ENCODE data around the gene RABEP1. TPM values are rescaled to one million over a fixed set of nuclear protein-coding genes. Genes with fewer than 3 reads are reported as not detected.
A peak's percentile ranks its signal among the peaks of the same experiment; 100 is the strongest.

Gene RABEP1
- total RNA-seq, 1 donor from 2014 or later = 45.8 TPM

- intact Hi-C loops (cut with micrococcal nuclease) = no loop called here
- Mint-ChIP-seq H3K9me3 (no peaks in the 10 kb centered on the region), H3K4me3 (ENCODE audit: low read depth) (no peak overlapping the region), H3K27ac (peak overlapping the region; percentile 18), H3K36me3 (ENCODE audit: low read depth) (peaks cover 89% of the 10 kb centered on the region), H3K27me3 (ENCODE audit: low read depth) (no peaks in the 10 kb centered on the region), H3K4me1 (ENCODE audit: low read depth) (peaks cover 4% of the 10 kb centered on the region)
- no peak for DNase-seq (ENCODE audit: low spot score)
Measured at GRCh38 chr17:5381542-5381941, 99.5 kb downstream of the RABEP1 start.

GRCh38 chr17:5391678-5392077 lies 109.6 kb downstream of the RABEP1 start:
- peaks cover 6% of the 10 kb centered on the region for H3K4me1 Mint-ChIP-seq (ENCODE audit: low read depth)
- no peaks in the 10 kb centered on the region for H3K9me3 Mint-ChIP-seq
- no peak overlapping the region for H3K4me3 Mint-ChIP-seq (ENCODE audit: low read depth)
- intact Hi-C loops (cut with micrococcal nuclease) = no loop called here
- H3K36me3 Mint-ChIP-seq (ENCODE audit: low read depth) = peaks cover 80% of the 10 kb centered on the region
- no peaks in the 10 kb centered on the region for H3K27me3 Mint-ChIP-seq (ENCODE audit: low read depth)
- H3K27ac Mint-ChIP-seq = no peak overlapping the region
- DNase-seq (ENCODE audit: low spot score) = no peak

- intact Hi-C loops (cut with micrococcal nuclease) = no loop called here
- H3K9me3 Mint-ChIP-seq = no peaks in the 10 kb centered on the region
- DNase-seq (ENCODE audit: low spot score) = no peak
- no peaks in the 10 kb centered on the region for H3K27me3 Mint-ChIP-seq (ENCODE audit: low read depth)
- no peak overlapping the region for H3K4me3 Mint-ChIP-seq (ENCODE audit: low read depth)
- no peak overlapping the region for H3K27ac Mint-ChIP-seq
- no peaks in the 10 kb centered on the region for H3K4me1 Mint-ChIP-seq (ENCODE audit: low read depth)
- peaks cover 77% of the 10 kb centered on the region for H3K36me3 Mint-ChIP-seq (ENCODE audit: low read depth)
Measured at GRCh38 chr17:5396612-5397011, 114.5 kb downstream of the RABEP1 start.

- H3K36me3 Mint-ChIP-seq (ENCODE audit: low read depth) = peaks cover 64% of the 10 kb centered on the region
- intact Hi-C loops (cut with micrococcal nuclease) = no loop called here
- DNase-seq (ENCODE audit: low spot score) = no peak
- H3K27ac Mint-ChIP-seq = no peak overlapping the region
- no peaks in the 10 kb centered on the region for H3K27me3 Mint-ChIP-seq (ENCODE audit: low read depth)
- no peaks in the 10 kb centered on the region for H3K9me3 Mint-ChIP-seq
- H3K4me3 Mint-ChIP-seq (ENCODE audit: low read depth) = no peak overlapping the region
- peaks cover 2% of the 10 kb centered on the region for H3K4me1 Mint-ChIP-seq (ENCODE audit: low read depth)
Measured at GRCh38 chr17:5399767-5400166, 117.7 kb downstream of the RABEP1 start.

GRCh38 chr17:5405400-5405799 lies 123.3 kb downstream of the RABEP1 start:
- Mint-ChIP-seq H3K9me3 (no peaks in the 10 kb centered on the region), H3K27me3 (ENCODE audit: low read depth) (no peaks in the 10 kb centered on the region), H3K27ac (no peak overlapping the region), H3K4me3 (ENCODE audit: low read depth) (no peak overlapping the region), H3K4me1 (ENCODE audit: low read depth) (peaks cover 8% of the 10 kb centered on the region), H3K36me3 (ENCODE audit: low read depth) (peaks cover 25% of the 10 kb centered on the region)
- no peak for DNase-seq (ENCODE audit: low spot score)
- intact Hi-C loops (cut with micrococcal nuclease) = no loop called here

GRCh38 chr17:5408186-5408585 lies 126.1 kb downstream of the RABEP1 start:
- Mint-ChIP-seq H3K27ac (no peak overlapping the region), H3K9me3 (no peaks in the 10 kb centered on the region), H3K4me3 (ENCODE audit: low read depth) (no peak overlapping the region), H3K36me3 (ENCODE audit: low read depth) (peaks cover 33% of the 10 kb centered on the region), H3K27me3 (ENCODE audit: low read depth) (no peaks in the 10 kb centered on the region), H3K4me1 (ENCODE audit: low read depth) (peaks cover 27% of the 10 kb centered on the region)
- no peak for DNase-seq (ENCODE audit: low spot score)
- intact Hi-C loops (cut with micrococcal nuclease) = no loop called here

- H3K4me1 Mint-ChIP-seq (ENCODE audit: low read depth) = peaks cover 32% of the 10 kb centered on the region
- no peaks in the 10 kb centered on the region for H3K27me3 Mint-ChIP-seq (ENCODE audit: low read depth)
- H3K27ac Mint-ChIP-seq = peak overlapping the region; percentile 74
- H3K4me3 Mint-ChIP-seq (ENCODE audit: low read depth) = no peak overlapping the region
- H3K9me3 Mint-ChIP-seq = no peaks in the 10 kb centered on the region
- peaks cover 46% of the 10 kb centered on the region for H3K36me3 Mint-ChIP-seq (ENCODE audit: low read depth)
- DNase-seq (ENCODE audit: low spot score) = no peak
- intact Hi-C loops (cut with micrococcal nuclease) = loop anchor here (10.0 kb wide), 1 partner anchor 126 kb away; the partner anchor contains the start of gene RABEP1
Measured at GRCh38 chr17:5410594-5411272, 128.6 kb downstream of the RABEP1 start.

GRCh38 chr17:5413682-5414081 lies 131.6 kb downstream of the RABEP1 start:
- peak overlapping the region; percentile 15 for H3K27ac Mint-ChIP-seq
- peaks cover 34% of the 10 kb centered on the region for H3K4me1 Mint-ChIP-seq (ENCODE audit: low read depth)
- H3K4me3 Mint-ChIP-seq (ENCODE audit: low read depth) = no peak overlapping the region

GRCh38 chr17:5416901-5417300 lies 134.8 kb downstream of the RABEP1 start:
- H3K4me1 Mint-ChIP-seq (ENCODE audit: low read depth) = peaks cover 36% of the 10 kb centered on the region
- H3K36me3 Mint-ChIP-seq (ENCODE audit: low read depth) = peaks cover 66% of the 10 kb centered on the region
- H3K27me3 Mint-ChIP-seq (ENCODE audit: low read depth) = no peaks in the 10 kb centered on the region
- no peak for DNase-seq (ENCODE audit: low spot score)
- H3K4me3 Mint-ChIP-seq (ENCODE audit: low read depth) = peak overlapping the region; percentile 68
- H3K27ac Mint-ChIP-seq = no peak overlapping the region
- intact Hi-C loops (cut with micrococcal nuclease) = loop anchor here (10.0 kb wide), 1 partner anchor 132 kb away; the partner anchor contains the start of gene RABEP1
- no peaks in the 10 kb centered on the region for H3K9me3 Mint-ChIP-seq

More at GRCh38 chr17:5413682-5414081, 131.6 kb downstream of the RABEP1 start:
- intact Hi-C loops (cut with micrococcal nuclease) = loop anchor here (10.0 kb wide), 1 partner anchor 129 kb away; the partner anchor contains the start of gene RABEP1
- Mint-ChIP-seq H3K9me3 (no peaks in the 10 kb centered on the region), H3K36me3 (ENCODE audit: low read depth) (peaks cover 68% of the 10 kb centered on the region), H3K27me3 (ENCODE audit: low read depth) (no peaks in the 10 kb centered on the region)
- no peak for DNase-seq (ENCODE audit: low spot score)

- H3K27ac Mint-ChIP-seq = peak overlapping the region; percentile 98
- intact Hi-C loops (cut with micrococcal nuclease) = loop anchor here (1.0 to 10.0 kb wide), 3 partner anchors 20 to 134 kb away; partner anchors contain the start of genes C1QBP, DERL2, MIS12 and RABEP1
- peaks cover 58% of the 10 kb centered on the region for H3K36me3 Mint-ChIP-seq (ENCODE audit: low read depth)
- H3K4me3 Mint-ChIP-seq (ENCODE audit: low read depth) = peak overlapping the region; percentile 99
- peak; percentile 64 for DNase-seq (ENCODE audit: low spot score)
- H3K4me1 Mint-ChIP-seq (ENCODE audit: low read depth) = peaks cover 28% of the 10 kb centered on the region
- no peaks in the 10 kb centered on the region for H3K9me3 Mint-ChIP-seq
- no peaks in the 10 kb centered on the region for H3K27me3 Mint-ChIP-seq (ENCODE audit: low read depth)
Measured at GRCh38 chr17:5418858-5419355, 136.8 kb downstream of the RABEP1 start.

- Mint-ChIP-seq H3K9me3 (no peaks in the 10 kb centered on the region), H3K4me3 (ENCODE audit: low read depth) (peak within 1 kb of the TSS; percentile 99), H3K4me1 (ENCODE audit: low read depth) (peaks cover 28% of the 10 kb centered on the region), H3K36me3 (ENCODE audit: low read depth) (peaks cover 61% of the 10 kb centered on the region), H3K27me3 (ENCODE audit: low read depth) (no peaks in the 10 kb centered on the region), H3K27ac (peak within 1 kb of the TSS; percentile 98)
- intact Hi-C loops (cut with micrococcal nuclease) = loop anchor here (1.0 to 10.0 kb wide), 3 partner anchors 20 to 135 kb away; partner anchors contain the start of genes C1QBP, DERL2, MIS12 and RABEP1
- DNase-seq (ENCODE audit: low spot score) = peak; percentile 96
Measured at GRCh38 chr17:5419356-5419958, 137.4 kb downstream of the RABEP1 start, which contains the start of gene NUP88. Gene NUP88, minus strand, starts transcription at chr17:5419662. Its CDS starts 12 bp downstream, at chr17:5419650.

GRCh38 chr17:5419959-5420653 lies 138.0 kb downstream of the RABEP1 start, which contains the start of gene RPAIN:
Gene RPAIN, plus strand, starts transcription at chr17:5420182. Its CDS starts 29 bp downstream, at chr17:5420211.
- Mint-ChIP-seq H3K9me3 (no peaks in the 10 kb centered on the region), H3K4me3 (ENCODE audit: low read depth) (peak within 1 kb of the TSS; percentile 99), H3K27ac (peak within 1 kb of the TSS; percentile 98), H3K4me1 (ENCODE audit: low read depth) (peaks cover 30% of the 10 kb centered on the region), H3K27me3 (ENCODE audit: low read depth) (no peaks in the 10 kb centered on the region), H3K36me3 (ENCODE audit: low read depth) (peaks cover 63% of the 10 kb centered on the region)
- DNase-seq (ENCODE audit: low spot score) = peak; percentile 84
- intact Hi-C loops (cut with micrococcal nuclease) = loop anchor here (1.0 to 10.0 kb wide), 4 partner anchors 19 to 135 kb away; partner anchors contain the start of genes C1QBP, DERL2, DHX33 and MIS12

All from activated T-helper 2 cell treated with anti-CD3 and anti-CD28 coated beads, Interferon-gamma antibody, Interleukin-2, Interleukin-4, amounts not matched to agents 10 μg/mL and 5 μg/mL and 100 μg/mL, durations not matched to agents 14 hours and 24 hours and 36 hours (primary cell).